B cell (primary cell): ENCODE data around the gene VWA7. TPM values are rescaled to one million over a fixed set of nuclear protein-coding genes. Genes with fewer than 3 reads are reported as not detected.

Source experiments
- ATAC-seq: fragments of 200-7000 bp; cut with Tn5 transposase; one replicate; pipeline ENCODE4 v1.10.0; 2021; ENCODE audit warnings: low read depth, mild to moderate bottlenecking, moderate number of reproducible peaks, moderate library complexity
- CTCF ChIA-PET: fragments of 350-600 bp; sonication (Branson Sonifier 250); formaldehyde crosslinking; loops from one replicate; lab custom pipeline; 2021; ENCODE audit warnings: antibody characterized with exemption, inconsistent platforms; lab: Charles Lee
- POLR2A ChIA-PET: fragments of 350-600 bp; sonication (Branson Sonifier 250); formaldehyde crosslinking; loops from one replicate; lab custom pipeline; 2021; ENCODE audit warnings: antibody characterized with exemption; lab: Charles Lee
- DNase-seq: peaks from one replicate; pipeline ENCODE4 v3.0.0; 2013
- H2AFZ ChIP-seq: 2 replicates; pipeline ENCODE4 v1.6.1; 2012; ENCODE audit warnings: mild to moderate bottlenecking, low read depth, low read length; ENCODE audit not compliant: insufficient read depth, poor library complexity, severe bottlenecking
- H3K27ac ChIP-seq, 2 donors: 1 replicate in 1 of 2; 2 replicates in 1 of 2; pipeline ENCODE4 v1.5.1; 2012 to 2013; ENCODE audit warnings: low read length in 2 of 2, mild to moderate bottlenecking in 2 of 2, moderate library complexity in 1 of 2
- H3K27me3 ChIP-seq, 4 experiments: fragments of 200-600 bp in 1 of 4; sonication (generic) in 1 of 4; replicated peaks in 1 of 4; 1 replicate in 2 of 4; 2 replicates in 2 of 4; pipeline versions ENCODE4 v1.6.1 to v1.7.0; 2013 to 2016; ENCODE audit warnings: low read length in 3 of 4, mild to moderate bottlenecking in 2 of 4, mixed read lengths in 1 of 4, moderate library complexity in 1 of 4; ENCODE audit not compliant: insufficient read depth in 4 of 4, control insufficient read depth in 3 of 4; ENCODE audit errors: control extremely low read depth in 1 of 4
- H3K36me3 ChIP-seq, 2 experiments: replicated peaks in 1 of 2; 1 replicate in 1 of 2; 2 replicates in 1 of 2; pipeline versions ENCODE4 v1.6.1 to v1.7.1; 2013; ENCODE audit warnings: low read length in 1 of 2; ENCODE audit not compliant: insufficient read depth in 2 of 2, control insufficient read depth in 1 of 2; ENCODE audit errors: control extremely low read depth in 1 of 2, extremely low read depth in 1 of 2
- H3K4me1 ChIP-seq, 2 donors: fragments of 200-600 bp in 1 of 2; sonication (generic) in 1 of 2; 1 replicate in 1 of 2; 2 replicates in 1 of 2; pipeline versions ENCODE4 v1.5.1 to v1.6.1; 2013 to 2017; ENCODE audit warnings: low read length in 2 of 2; ENCODE audit not compliant: control insufficient read depth in 2 of 2, insufficient read depth in 2 of 2
- H3K4me2 ChIP-seq: replicated peaks from 2 replicates; pipeline ENCODE3; 2012; ENCODE audit warnings: mild to moderate bottlenecking, low read depth, low read length; ENCODE audit not compliant: poor library complexity, severe bottlenecking
- H3K4me3 ChIP-seq, 5 experiments: fragments of 200-600 bp in 1 of 5; sonication (generic) in 1 of 5; 1 replicate in 3 of 5; 2 replicates in 2 of 5; pipeline versions ENCODE4 v1.5.1 to v1.7.0; 2011 to 2016; ENCODE audit warnings: low read length in 4 of 5, mild to moderate bottlenecking in 4 of 5, low read depth in 2 of 5, control low read depth in 1 of 5, moderate library complexity in 1 of 5; ENCODE audit not compliant: insufficient read depth in 1 of 5; ENCODE audit errors: control extremely low read depth in 1 of 5, extremely low read depth in 1 of 5
- H3K79me2 ChIP-seq: fragments of 200-600 bp; sonication (generic); one replicate; pipeline ENCODE4 v1.6.0; 2016; ENCODE audit warnings: low read length; ENCODE audit not compliant: control insufficient read depth, insufficient read depth
- H3K9ac ChIP-seq: fragments of 200-600 bp; sonication (generic); 2 replicates; pipeline ENCODE4 v1.6.1; 2017; ENCODE audit warnings: mild to moderate bottlenecking, low read length, moderate library complexity
- H3K9me3 ChIP-seq, 3 donors: one replicate each; pipeline versions ENCODE4 v1.6.1 to v1.7.1; 2013; ENCODE audit warnings: low read length in 2 of 3; ENCODE audit not compliant: control insufficient read depth in 2 of 3, insufficient read depth in 1 of 3; ENCODE audit errors: control extremely low read depth in 1 of 3
- H4K20me1 ChIP-seq: 2 replicates; pipeline ENCODE4 v1.6.0; 2012; ENCODE audit warnings: mild to moderate bottlenecking, low read length; ENCODE audit not compliant: insufficient read depth, control insufficient read depth, poor library complexity, severe bottlenecking
- H3K27ac Mint-ChIP-seq: one replicate; pipeline ENCODE4 v1.8.0; 2021; ENCODE audit warnings: mixed read lengths
- H3K27me3 Mint-ChIP-seq: one replicate; pipeline ENCODE4 v1.8.0; 2021; ENCODE audit warnings: mixed read lengths
- H3K4me1 Mint-ChIP-seq: one replicate; pipeline ENCODE4 v1.8.0; 2021; ENCODE audit warnings: mixed read lengths
- H3K4me3 Mint-ChIP-seq: one replicate; pipeline ENCODE4 v1.8.0; 2021; ENCODE audit warnings: mixed read lengths
- H3K9me3 Mint-ChIP-seq: one replicate; pipeline ENCODE4 v1.8.0; 2022; ENCODE audit warnings: mixed read lengths; ENCODE audit not compliant: insufficient read depth
- CTCF ChIP-seq: fragments of 200-600 bp; IDR thresholded peaks from one replicate; pipeline ENCODE4 v1.8.0; 2022; ENCODE audit warnings: antibody characterized with exemption, mild to moderate bottlenecking
- EZH2 ChIP-seq: IDR thresholded peaks from 2 replicates; pipeline ENCODE4 v1.6.1; 2012; ENCODE audit warnings: borderline replicate concordance, low read depth, mild to moderate bottlenecking, moderate library complexity, low read length; ENCODE audit not compliant: insufficient read depth, poor library complexity, severe bottlenecking
- WGBS: methylation state at CpG from one replicate; pipeline ENCODE4 v1.1.5; 2013; ENCODE audit warnings: missing lambda C conversion rate; ENCODE audit not compliant: insufficient coverage; 5-methylcytosine and 5-hydroxymethylcytosine counted together
- intact Hi-C: fragments of 100-400 bp; cut with micrococcal nuclease; formaldehyde crosslinking; loops from one replicate; pipeline ENCODE4 v1.10.0; 2022
- polyA plus RNA-seq: library from polyadenylated mRNA; depleted of rRNA; stranded (reverse); fragments of >200 nt; gene quantifications from 2 replicates; pipeline ENCODE4 v1.2.3, GENCODE V29; 2012
- total RNA-seq, 2 donors: library from RNA; stranded (reverse); fragments of 120-200 nt in 1 of 2; gene quantifications; 1 replicate in 1 of 2; 2 replicates in 1 of 2; pipeline versions ENCODE4 v1.2.3 to v1.2.4, GENCODE V29; 2013 to 2022

VWA7 gene
- total and polyA plus RNA-seq, 2 donors (not counting 1 experiment from before 2014, with no cell fraction given) = 5.2 to 6.0 TPM

- Histone ChIP-seq H2AFZ (no peak overlapping the region), H3K36me3 (peaks cover 0 to 17% of the 10 kb centered on the region in 2 experiments), H3K79me2 (peaks cover 37% of the 10 kb centered on the region), H3K27ac (peak overlapping the region in 1 of 2 donors; percentile 12), H3K4me2 (peak overlapping the region; percentile 8), H3K4me1 (peaks cover 45 to 71% of the 10 kb centered on the region in 2 donors), H3K9me3 (no peaks in the 10 kb centered on the region), H4K20me1 (no peaks in the 10 kb centered on the region), H3K9ac (no peak overlapping the region), H3K27me3 (no peaks in the 10 kb centered on the region), H3K4me3 (no peak overlapping the region)
- peak; percentile 47 for DNase-seq
- WGBS = 81% methylated on average over 8 of the region's 12 CpGs
- intact Hi-C loops = no loop called here
- Mint-ChIP-seq H3K27me3 (no peaks in the 10 kb centered on the region), H3K4me1 (peaks cover 47% of the 10 kb centered on the region), H3K9me3 (no peaks in the 10 kb centered on the region), H3K4me3 (peak overlapping the region; percentile 15), H3K27ac (peak overlapping the region; percentile 70)
- POLR2A ChIA-PET = interaction anchor here (0.7 kb wide), 1 partner anchor 15 kb away, joined by 3 read pairs; the partner anchor contains the start of gene LSM2
- ATAC-seq = no peak
- TF ChIP-seq EZH2 = no peak
- TF ChIP-seq CTCF = peak; percentile 71
- CTCF ChIA-PET = interaction anchor here (0.5 to 3.4 kb wide), 8 partner anchors 9 to 62 kb away, joined by 3 to 34 read pairs (median 4); partner anchors contain the start of genes CLIC1, LSM2 and MSH5
Observed at GRCh38 chr6:31791324-31792089, 14.4 kb upstream of the VWA7 start.

DNA sequence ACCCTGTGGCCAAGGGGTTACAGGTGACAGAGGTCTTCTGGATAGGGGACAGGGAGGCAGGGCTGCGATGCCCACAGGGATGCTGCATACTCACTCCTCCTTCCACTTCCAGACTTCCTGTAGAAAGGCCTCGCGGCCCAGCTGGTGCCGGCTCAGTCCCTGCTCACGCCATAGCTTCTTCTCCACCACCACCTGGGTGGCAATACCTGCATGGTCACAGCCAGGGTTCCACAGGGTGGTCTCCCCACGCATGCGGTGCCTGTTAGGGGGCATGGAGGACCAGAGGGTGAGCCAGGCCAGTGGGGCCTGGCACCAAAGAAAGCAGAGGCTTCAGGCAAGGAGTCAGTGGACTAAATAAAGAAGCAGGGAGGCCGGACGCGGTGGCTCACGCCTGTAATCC lies 8.3 kb upstream of the VWA7 start:
- Histone ChIP-seq H3K4me1 (peaks cover 15 to 30% of the 10 kb centered on the region in 2 donors), H3K9ac (no peak overlapping the region), H3K4me3 (no peak overlapping the region), H3K36me3 (peaks cover 0 to 50% of the 10 kb centered on the region in 2 experiments), H3K9me3 (no peaks in the 10 kb centered on the region), H3K79me2 (peaks cover 35% of the 10 kb centered on the region), H3K27me3 (no peaks in the 10 kb centered on the region), H3K4me2 (no peak overlapping the region), H2AFZ (no peak overlapping the region), H4K20me1 (no peaks in the 10 kb centered on the region), H3K27ac (no peak overlapping the region)
- TF ChIP-seq CTCF (no peak), EZH2 (no peak)
- ChIA-PET POLR2A (no interaction called here), CTCF (interaction anchor here (1.5 kb wide), 1 partner anchor 29 kb away, joined by 4 read pairs; the partner anchor contains the start of genes HSPA1A and HSPA1L)
- intact Hi-C loops = no loop called here
- Mint-ChIP-seq H3K9me3 (no peaks in the 10 kb centered on the region), H3K4me3 (no peak overlapping the region), H3K4me1 (peaks cover 13% of the 10 kb centered on the region), H3K27ac (no peak overlapping the region), H3K27me3 (no peaks in the 10 kb centered on the region)
- no peak for DNase-seq
- no peak for ATAC-seq
- WGBS = 98% methylated on average over 7 of the region's 11 CpGs
